IMR-90 (cell line): ENCODE data around the gene CCR5. TPM values are rescaled to one million over a fixed set of nuclear protein-coding genes. Genes with fewer than 3 reads are reported as not detected.

ENCODE experiments used
- ATAC-seq: fragments of 200-7000 bp; cut with Tn5 transposase; 2 replicates; pipeline ENCODE4 v1.9.1; 2020; ENCODE audit warnings: low read depth, mild to moderate bottlenecking, moderate library complexity
- BruUV-seq: library from RNA; stranded (reverse); fragments of 400-500 nt; replicated peaks from 2 replicates; lab custom pipeline; 2021; lab: Mats Ljungman, UMichigan
- CTCF ChIA-PET: fragments of 300-600 bp; formaldehyde crosslinking; extraction: SDS; loops from one replicate; lab custom pipeline; 2021; ENCODE audit warnings: antibody characterized with exemption; lab: Yijun Ruan, JAX
- POLR2A ChIA-PET: fragments of 300-600 bp; sonication (Branson Sonifier 250); formaldehyde crosslinking; loops from one replicate; lab custom pipeline; 2022; ENCODE audit warnings: antibody characterized with exemption; ENCODE audit not compliant: unreplicated experiment; lab: Charles Lee
- DNase-seq: peaks from one replicate; pipeline ENCODE4 v3.0.0; 2013
- H2AFZ ChIP-seq: replicated peaks from 2 replicates; pipeline ENCODE3; 2013; ENCODE audit warnings: low read length, mild to moderate bottlenecking; ENCODE audit not compliant: poor library complexity
- H2AK5ac ChIP-seq: 2 replicates; pipeline ENCODE4 v1.6.1; 2013; ENCODE audit warnings: low read depth, low read length, inconsistent platforms
- H2AK9ac ChIP-seq: replicated peaks from 2 replicates; pipeline ENCODE3; 2013; ENCODE audit warnings: mild to moderate bottlenecking, low read depth, low read length, moderate library complexity; ENCODE audit not compliant: poor library complexity
- H2BK120ac ChIP-seq: 2 replicates; pipeline ENCODE4 v1.6.1; 2013; ENCODE audit warnings: low read depth, low read length, inconsistent platforms
- H2BK15ac ChIP-seq: 3 replicates; pipeline ENCODE4 v1.6.1; 2013; ENCODE audit warnings: low read depth, low read length, inconsistent platforms
- H2BK20ac ChIP-seq: 2 replicates; pipeline ENCODE4 v1.6.1; 2013; ENCODE audit warnings: low read depth, mild to moderate bottlenecking, inconsistent platforms, low read length, moderate library complexity
- H2BK5ac ChIP-seq: 2 replicates; pipeline ENCODE4 v1.6.1; 2013; ENCODE audit warnings: mild to moderate bottlenecking, low read depth, low read length, inconsistent platforms; ENCODE audit not compliant: poor library complexity, severe bottlenecking
- H3K14ac ChIP-seq: replicated peaks from 2 replicates; pipeline ENCODE4 v1.6.1; 2013; ENCODE audit warnings: low read depth, low read length, inconsistent platforms
- H3K18ac ChIP-seq: 2 replicates; pipeline ENCODE4 v1.6.1; 2013; ENCODE audit warnings: low read depth, low read length, control low read depth
- H3K23ac ChIP-seq: 2 replicates; pipeline ENCODE4 v1.6.1; 2013; ENCODE audit warnings: low read depth, low read length, inconsistent platforms
- H3K27ac ChIP-seq: 2 replicates; pipeline ENCODE4 v1.5.1; 2013; ENCODE audit warnings: mild to moderate bottlenecking, control low read depth, low read length; ENCODE audit not compliant: insufficient read depth
- H3K27me3 ChIP-seq: 2 replicates; pipeline ENCODE4 v1.6.1; 2013; ENCODE audit warnings: low read length; ENCODE audit not compliant: control insufficient read depth, insufficient read depth
- H3K36me3 ChIP-seq: 2 replicates; pipeline ENCODE4 v1.6.1; 2013; ENCODE audit warnings: low read length, mixed read lengths; ENCODE audit not compliant: control insufficient read depth, insufficient read depth
- H3K4ac ChIP-seq: 2 replicates; pipeline ENCODE4 v1.6.1; 2013; ENCODE audit warnings: low read depth, low read length, inconsistent platforms
- H3K4me1 ChIP-seq: 2 replicates; pipeline ENCODE4 v1.6.1; 2013; ENCODE audit warnings: low read length, mixed read lengths; ENCODE audit not compliant: control insufficient read depth, insufficient read depth
- H3K4me2 ChIP-seq: 2 replicates; pipeline ENCODE4 v1.6.1; 2013; ENCODE audit warnings: low read depth, mild to moderate bottlenecking, control low read depth, low read length, moderate library complexity
- H3K4me3 ChIP-seq: 2 replicates; pipeline ENCODE4 v1.5.1; 2013; ENCODE audit warnings: low read depth, mild to moderate bottlenecking, control low read depth, low read length, moderate library complexity; ENCODE audit not compliant: insufficient read depth
- H3K56ac ChIP-seq: 2 replicates; pipeline ENCODE4 v1.6.1; 2013; ENCODE audit warnings: low read length, inconsistent platforms; ENCODE audit not compliant: insufficient read depth; ENCODE audit errors: extremely low read depth
- H3K79me1 ChIP-seq, 2 experiments: 2 replicates each; pipeline ENCODE4 v1.6.1; 2013; ENCODE audit warnings: low read length in 2 of 2, inconsistent platforms in 1 of 2, low read depth in 1 of 2
- H3K9ac ChIP-seq: 2 replicates; pipeline ENCODE4 v1.6.1; 2013; ENCODE audit warnings: low read depth, low read length, control low read depth
- H3K9me1 ChIP-seq: 2 replicates; pipeline ENCODE4 v1.6.1; 2013; ENCODE audit warnings: low read length, inconsistent platforms; ENCODE audit not compliant: insufficient read depth
- H3K9me3 ChIP-seq: 2 replicates; pipeline ENCODE4 v1.6.1; 2013; ENCODE audit warnings: low read length; ENCODE audit not compliant: control insufficient read depth, insufficient read depth
- H4K20me1 ChIP-seq: 2 replicates; pipeline ENCODE4 v1.6.1; 2013; ENCODE audit warnings: low read length, inconsistent platforms; ENCODE audit not compliant: insufficient read depth
- H4K5ac ChIP-seq: 2 replicates; pipeline ENCODE4 v1.6.1; 2013; ENCODE audit warnings: mild to moderate bottlenecking, low read depth, low read length, control low read depth
- H4K8ac ChIP-seq, 2 experiments: 2 replicates each; pipeline ENCODE4 v1.6.1; 2013; ENCODE audit warnings: low read depth in 2 of 2, low read length in 2 of 2, control low read depth in 1 of 2, inconsistent platforms in 1 of 2
- H4K91ac ChIP-seq: 2 replicates; pipeline ENCODE4 v1.6.1; 2013; ENCODE audit warnings: low read depth, low read length, inconsistent platforms; ENCODE audit not compliant: insufficient read depth
- BHLHE40 ChIP-seq: fragments of 150-350 bp; IDR thresholded peaks from 2 replicates; pipeline ENCODE4 v1.6.1; 2016; ENCODE audit warnings: mild to moderate bottlenecking, low read depth, low read length
- CHD1 ChIP-seq: IDR thresholded peaks from 2 replicates; pipeline ENCODE4 v1.6.1; 2012; ENCODE audit warnings: low read depth, low read length, improper control_type of control experiment
- ELK1 ChIP-seq: fragments of 150-350 bp; IDR thresholded peaks from 2 replicates; pipeline ENCODE4 v1.6.1; 2016; ENCODE audit warnings: low read depth, mild to moderate bottlenecking, low read length, moderate library complexity, borderline replicate concordance
- FOS ChIP-seq: fragments of 150-350 bp; IDR thresholded peaks from 2 replicates; pipeline ENCODE4 v1.6.1; 2016; ENCODE audit warnings: low read depth, low read length
- MAFK ChIP-seq: IDR thresholded peaks from 2 replicates; pipeline ENCODE4 v1.6.1; 2012; ENCODE audit warnings: low read depth, low read length, improper control_type of control experiment
- MAZ ChIP-seq: IDR thresholded peaks from 2 replicates; pipeline ENCODE4 v1.6.1; 2012; ENCODE audit warnings: low read depth, mild to moderate bottlenecking, low read length, improper control_type of control experiment, moderate library complexity, borderline replicate concordance
- MXI1 ChIP-seq: IDR thresholded peaks from 2 replicates; pipeline ENCODE4 v1.6.1; 2012; ENCODE audit warnings: low read depth, mild to moderate bottlenecking, low read length, moderate library complexity, borderline replicate concordance
- NFE2L2 ChIP-seq: fragments of 150-350 bp; IDR thresholded peaks from 2 replicates; pipeline ENCODE4 v1.6.1; 2016; ENCODE audit warnings: low read depth, mild to moderate bottlenecking, low read length
- POLR2A ChIP-seq: IDR thresholded peaks from 2 replicates; pipeline ENCODE4 v1.6.1; 2012; ENCODE audit warnings: mild to moderate bottlenecking, low read depth, low read length
- RAD21 ChIP-seq: IDR thresholded peaks from 2 replicates; pipeline ENCODE4 v1.6.1; 2012; ENCODE audit warnings: low read length, improper control_type of control experiment
- RCOR1 ChIP-seq: IDR thresholded peaks from 2 replicates; pipeline ENCODE4 v1.6.1; 2012; ENCODE audit warnings: mild to moderate bottlenecking, low read length, improper control_type of control experiment; ENCODE audit not compliant: insufficient replicate concordance
- RFX5 ChIP-seq: IDR thresholded peaks from 2 replicates; pipeline ENCODE4 v1.8.0; 2012; ENCODE audit warnings: low read depth, mild to moderate bottlenecking, low read length, moderate library complexity
- SMC3 ChIP-seq: fragments of 150-350 bp; IDR thresholded peaks from 2 replicates; pipeline ENCODE4 v1.6.1; 2016; ENCODE audit warnings: low read depth, mild to moderate bottlenecking, antibody characterized with exemption, low read length, moderate library complexity
- USF2 ChIP-seq: fragments of 150-350 bp; IDR thresholded peaks from 2 replicates; pipeline ENCODE4 v1.6.1; 2017; ENCODE audit warnings: mild to moderate bottlenecking, antibody characterized with exemption, low read length, low read depth
- WGBS, 2 experiments: methylation state at CpG; one replicate each; pipeline versions ENCODE4 v1.1.5 to v1.1.7; 2013; ENCODE audit warnings: missing lambda C conversion rate in 2 of 2; ENCODE audit not compliant: insufficient read length in 1 of 2; ENCODE audit errors: extremely low coverage in 2 of 2; 5-methylcytosine and 5-hydroxymethylcytosine counted together
- dilution Hi-C: fragments of 300-500 bp; cut with HindIII; formaldehyde crosslinking; loops from one replicate; pipeline ENCODE4 v1.14.3; 2018; ENCODE audit warnings: low sequenced_read_pairs; ENCODE audit not compliant: unreplicated experiment
- in situ Hi-C: fragments of 300-500 bp; cut with MboI; formaldehyde crosslinking; loops from 3 replicates; pipeline ENCODE4 v1.14.3; 2019; ENCODE audit warnings: low sequenced_read_pairs, inconsistent platforms, mixed read lengths
- intact Hi-C: fragments of 100-400 bp; cut with micrococcal nuclease; formaldehyde crosslinking; loops from 2 replicates; pipeline ENCODE4 v1.10.0; 2022
- polyA plus RNA-seq, 3 experiments: library from polyadenylated mRNA; depleted of rRNA; stranded (reverse); fragments of >200 nt; gene quantifications; 2 replicates each; pipeline ENCODE4 v1.2.3, GENCODE V29; 2012; ENCODE audit warnings: low replicate concordance in 1 of 3
- total RNA-seq: library from RNA; depleted of rRNA; stranded (reverse); fragments of >200 nt; gene quantifications from 2 replicates; pipeline ENCODE4 v1.2.3, GENCODE V29; 2012
- TF ChIP-seq, protein P1 (sequence below): conservative IDR thresholded peaks from 2 replicates; pipeline ENCODE4 v1.5.1; 2012; ENCODE audit warnings: mild to moderate bottlenecking, low read depth, low read length, improper control_type of control experiment

The CCR5 gene
- total and polyA plus RNA-seq, 2 of the 4 experiments (the other 2 are of a cell fraction): not detected

GRCh38 chr3:46365041-46365440, 5.7 kb upstream of the CCR5 start:
- H2AK5ac ChIP-seq: no peak overlapping the region
- ChIA-PET CTCF (no interaction called here), POLR2A (no interaction called here)
- no CpG with 5 or more reads among the region's 4 CpGs for WGBS, 2 experiments
- BruUV-seq: no TSS peak
- in situ Hi-C loops: no loop called here
- DNase-seq (no peak), ATAC-seq (no peak)
- no peak overlapping the region for H3K56ac ChIP-seq
- H2AK9ac ChIP-seq: no peak overlapping the region
- H2AFZ ChIP-seq: no peak overlapping the region
- no peak overlapping the region for H2BK20ac ChIP-seq
- H3K27ac ChIP-seq: no peak overlapping the region
- H3K9ac ChIP-seq: no peak overlapping the region
- H3K4ac ChIP-seq: no peak overlapping the region
- no peaks in the 10 kb centered on the region for H3K36me3 ChIP-seq
- no peak overlapping the region for H3K14ac ChIP-seq
- TF ChIP-seq MXI1 (no peak), SMC3 (no peak), FOS (no peak), ELK1 (no peak), BHLHE40 (no peak), RFX5 (no peak), RAD21 (no peak), CHD1 (no peak), USF2 (no peak), RCOR1 (no peak), MAZ (no peak), NFE2L2 (no peak), POLR2A (no peak), MAFK (no peak)
- TF ChIP-seq, protein P1, sequence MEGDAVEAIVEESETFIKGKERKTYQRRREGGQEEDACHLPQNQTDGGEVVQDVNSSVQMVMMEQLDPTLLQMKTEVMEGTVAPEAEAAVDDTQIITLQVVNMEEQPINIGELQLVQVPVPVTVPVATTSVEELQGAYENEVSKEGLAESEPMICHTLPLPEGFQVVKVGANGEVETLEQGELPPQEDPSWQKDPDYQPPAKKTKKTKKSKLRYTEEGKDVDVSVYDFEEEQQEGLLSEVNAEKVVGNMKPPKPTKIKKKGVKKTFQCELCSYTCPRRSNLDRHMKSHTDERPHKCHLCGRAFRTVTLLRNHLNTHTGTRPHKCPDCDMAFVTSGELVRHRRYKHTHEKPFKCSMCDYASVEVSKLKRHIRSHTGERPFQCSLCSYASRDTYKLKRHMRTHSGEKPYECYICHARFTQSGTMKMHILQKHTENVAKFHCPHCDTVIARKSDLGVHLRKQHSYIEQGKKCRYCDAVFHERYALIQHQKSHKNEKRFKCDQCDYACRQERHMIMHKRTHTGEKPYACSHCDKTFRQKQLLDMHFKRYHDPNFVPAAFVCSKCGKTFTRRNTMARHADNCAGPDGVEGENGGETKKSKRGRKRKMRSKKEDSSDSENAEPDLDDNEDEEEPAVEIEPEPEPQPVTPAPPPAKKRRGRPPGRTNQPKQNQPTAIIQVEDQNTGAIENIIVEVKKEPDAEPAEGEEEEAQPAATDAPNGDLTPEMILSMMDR: no peak
- H3K27me3 ChIP-seq: peaks cover 44% of the 10 kb centered on the region
- H3K9me3 ChIP-seq: no peaks in the 10 kb centered on the region
- no peaks in the 10 kb centered on the region for H3K79me1 ChIP-seq
- no peak overlapping the region for H3K4me3 ChIP-seq
- H3K18ac ChIP-seq: no peak overlapping the region
- no peaks in the 10 kb centered on the region for H3K9me1 ChIP-seq
- H2BK15ac ChIP-seq: no peak overlapping the region
- H3K4me1 ChIP-seq: no peaks in the 10 kb centered on the region
- dilution Hi-C loops: no loop called here
- H4K5ac ChIP-seq: no peak overlapping the region
- H4K8ac ChIP-seq: no peak overlapping the region
- no peak overlapping the region for H2BK5ac ChIP-seq
- H3K23ac ChIP-seq: no peak overlapping the region
- no peak overlapping the region for H2BK120ac ChIP-seq
- no peaks in the 10 kb centered on the region for H4K20me1 ChIP-seq
- H4K91ac ChIP-seq: no peak overlapping the region
- no peak overlapping the region for H3K4me2 ChIP-seq
- intact Hi-C loops: no loop called here
